CD4-positive, alpha-beta T cell (primary cell): ENCODE data around the gene FAM193B. TPM values are rescaled to one million over a fixed set of nuclear protein-coding genes. Genes with fewer than 3 reads are reported as not detected.
A peak's percentile ranks its signal among the peaks of the same experiment; 100 is the strongest.

ENCODE experiments used
- ATAC-seq: fragments of 200-7000 bp; cut with Tn5 transposase; one replicate; pipeline ENCODE4 v1.10.0; 2022; ENCODE audit warnings: mild to moderate bottlenecking; ENCODE audit not compliant: poor library complexity
- CTCF ChIA-PET: fragments of 350-600 bp; sonication (Branson Sonifier 250); formaldehyde crosslinking; loops from one replicate; lab custom pipeline; 2021; ENCODE audit warnings: antibody characterized with exemption, inconsistent platforms; lab: Charles Lee
- POLR2A ChIA-PET: fragments of 350-600 bp; sonication (Branson Sonifier 250); formaldehyde crosslinking; loops from one replicate; lab custom pipeline; 2021; ENCODE audit warnings: antibody characterized with exemption, inconsistent platforms; lab: Charles Lee
- DNase-seq, 14 experiments: peaks; one replicate each; pipeline ENCODE4 v3.0.0-alpha.2; 2013 to 2020; ENCODE audit warnings: mixed read lengths in 2 of 14
- H3K27ac ChIP-seq, 2 donors: one replicate each; pipeline versions ENCODE4 v1.5.1 to v1.7.0; 2013; ENCODE audit warnings: low read length in 2 of 2, low read depth in 1 of 2, mild to moderate bottlenecking in 1 of 2
- H3K27me3 ChIP-seq, 2 experiments: 1 replicate in 1 of 2; 2 replicates in 1 of 2; pipeline versions ENCODE4 v1.6.1 to v1.7.0; 2013; ENCODE audit warnings: low read length in 2 of 2, control low read depth in 1 of 2, mild to moderate bottlenecking in 1 of 2, moderate library complexity in 1 of 2; ENCODE audit not compliant: insufficient read depth in 2 of 2, control insufficient read depth in 1 of 2
- H3K36me3 ChIP-seq: one replicate; pipeline ENCODE4 v1.6.1; 2013; ENCODE audit warnings: low read length, control low read depth; ENCODE audit not compliant: insufficient read depth
- H3K4me1 ChIP-seq: one replicate; pipeline ENCODE4 v1.6.1; 2013; ENCODE audit warnings: low read length, control low read depth; ENCODE audit not compliant: insufficient read depth
- H3K4me3 ChIP-seq: one replicate; pipeline ENCODE4 v1.5.1; 2013; ENCODE audit warnings: mild to moderate bottlenecking, low read length, moderate library complexity
- H3K9me3 ChIP-seq, 2 experiments: 1 replicate in 1 of 2; 2 replicates in 1 of 2; pipeline versions ENCODE4 v1.6.1 to v1.7.0; 2013; ENCODE audit warnings: low read length in 2 of 2, mild to moderate bottlenecking in 2 of 2, control low read depth in 1 of 2, moderate library complexity in 1 of 2; ENCODE audit not compliant: control insufficient read depth in 1 of 2, insufficient read depth in 1 of 2
- H3K27ac Mint-ChIP-seq: one replicate; pipeline ENCODE4 v1.8.0; 2020; ENCODE audit warnings: mixed read lengths
- H3K27me3 Mint-ChIP-seq: one replicate; pipeline ENCODE4 v1.8.0; 2021; ENCODE audit warnings: mixed read lengths
- H3K36me3 Mint-ChIP-seq: one replicate; pipeline ENCODE4 v1.8.0; 2021; ENCODE audit warnings: low read depth, mixed read lengths
- H3K4me1 Mint-ChIP-seq: one replicate; pipeline ENCODE4 v1.8.0; 2021; ENCODE audit warnings: low read depth, mixed read lengths
- H3K4me3 Mint-ChIP-seq: one replicate; pipeline ENCODE4 v1.8.0; 2020; ENCODE audit warnings: mild to moderate bottlenecking, mixed read lengths
- H3K9me3 Mint-ChIP-seq: one replicate; pipeline ENCODE4 v1.8.0; 2020; ENCODE audit warnings: mixed read lengths
- CTCF ChIP-seq: fragments of 200-600 bp; IDR thresholded peaks from one replicate; pipeline ENCODE4 v1.8.0; 2022; ENCODE audit warnings: antibody characterized with exemption, mild to moderate bottlenecking
- intact Hi-C, 2 experiments: fragments of 100-400 bp; cut with DNase I in 1 of 2; cut with micrococcal nuclease in 1 of 2; formaldehyde crosslinking; loops; one replicate each; pipeline versions ENCODE4 v1.15.1 to v1.9.0; 2023 to 2025; cut with DNase I, micrococcal nuclease
- total RNA-seq, 174 experiments: library from RNA in 2 of 174; stranded (reverse) in 2 of 174; gene quantifications; one replicate each; pipeline ENCODE4 v1.2.3 and lab custom pipeline; 2021 to 2026

The FAM193B gene
- total RNA-seq, 2 experiments from 2014 or later, result 150 to 155 TPM

GRCh38 chr5:177519463-177520235, 34.7 kb downstream of the FAM193B start:
- Mint-ChIP-seq H3K9me3 (no peaks in the 10 kb centered on the region), H3K36me3 (peaks cover 35% of the 10 kb centered on the region), H3K4me1 (peaks cover 46% of the 10 kb centered on the region), H3K27ac (peak overlapping the region; percentile 39), H3K27me3 (no peaks in the 10 kb centered on the region), H3K4me3 (no peak overlapping the region)
- peaks cover 47% of the 10 kb centered on the region for H3K36me3 ChIP-seq
- no peak for ATAC-seq
- CTCF ChIA-PET, result interaction anchor here (0.7 kb wide), 1 partner anchor 129 kb away, joined by 3 read pairs; no protein-coding TSS in a partner anchor
- DNase-seq, result no peak
- TF ChIP-seq CTCF, result no peak
- H3K9me3 ChIP-seq, result no peaks in the 10 kb centered on the region
- no peak overlapping the region for H3K27ac ChIP-seq
- H3K27me3 ChIP-seq, result no peaks in the 10 kb centered on the region
- POLR2A ChIA-PET, result no interaction called here
- H3K4me1 ChIP-seq, result peaks cover 47% of the 10 kb centered on the region
- intact Hi-C loops, result loop anchor here in 1 of 2 experiments (5.0 kb wide), 1 partner anchor 207 kb away; the partner anchor contains the start of gene MXD3
- no peak overlapping the region for H3K4me3 ChIP-seq

- POLR2A ChIA-PET, result interaction anchor here (0.8 to 1.3 kb wide), 4 partner anchors 19 to 83 kb away, joined by 3 to 5 read pairs (median 3); partner anchors contain the start of genes B4GALT7, PDLIM7 and PRR7
- H3K4me1 Mint-ChIP-seq, result peaks cover 43% of the 10 kb centered on the region
These were observed 37.5 kb downstream of the FAM193B start, which contains the start of gene DDX41 for GRCh38 chr5:177516601-177517568. Gene DDX41, minus strand, starts transcription at chr5:177516961. Its CDS starts 16 bp downstream, at chr5:177516945.

More at GRCh38 chr5:177516601-177517568, 37.5 kb downstream of the FAM193B start, which contains the start of gene DDX41:
- H3K36me3 ChIP-seq, result peaks cover 57% of the 10 kb centered on the region
- no peaks in the 10 kb centered on the region for H3K27me3 Mint-ChIP-seq
- DNase-seq (peak; percentile 88 to 98 (median 94)), ATAC-seq (peak; percentile 90)
- peak within 1 kb of the TSS; percentile 36 to 54 for H3K27ac ChIP-seq
- CTCF ChIA-PET, result interaction anchor here (1.3 to 1.4 kb wide), 3 partner anchors 15 to 126 kb away, joined by 3 read pairs; partner anchors contain the start of gene PDLIM7
- peaks cover 62% of the 10 kb centered on the region for H3K36me3 Mint-ChIP-seq
- peak within 1 kb of the TSS; percentile 93 for H3K4me3 Mint-ChIP-seq
- no peak for TF ChIP-seq CTCF
- H3K4me3 ChIP-seq, result peak within 1 kb of the TSS; percentile 72
- H3K27ac Mint-ChIP-seq, result peak within 1 kb of the TSS; percentile 84
- H3K9me3 Mint-ChIP-seq, result no peaks in the 10 kb centered on the region
- no peaks in the 10 kb centered on the region for H3K27me3 ChIP-seq
- H3K9me3 ChIP-seq, result no peaks in the 10 kb centered on the region
- intact Hi-C loops, result loop anchor here (1.0 to 5.0 kb wide), 4 partner anchors 20 to 205 kb away; partner anchors contain the start of genes FAM193B (in 1 of the 2), MXD3 (in 1 of the 2) and PDLIM7 (in 1 of the 2)
- H3K4me1 ChIP-seq, result peaks cover 51% of the 10 kb centered on the region
